Hippocampal formation (tissue), 2 donors: Measurements from ENCODE around the gene ANO9.
A peak's percentile ranks its signal among the peaks of the same experiment; 100 is the strongest.
"Not testable (repeated sequence)": the region's sequence is repeated elsewhere in the genome, so short reads cannot be mapped to it uniquely, and the experiment has no call there.

Experiments
- DNase-seq, 2 donors: peaks; one replicate each; lab custom pipeline; 2025; lab: John Stamatoyannopoulos, UW

ANO9 gene

GRCh38 chr11:403021-403760 lies 38.6 kb downstream of the ANO9 start:
- DNase-seq = no peak

- DNase-seq = not testable (repeated sequence)
Measured at GRCh38 chr11:401196-401595, 40.6 kb downstream of the ANO9 start.

DNA sequence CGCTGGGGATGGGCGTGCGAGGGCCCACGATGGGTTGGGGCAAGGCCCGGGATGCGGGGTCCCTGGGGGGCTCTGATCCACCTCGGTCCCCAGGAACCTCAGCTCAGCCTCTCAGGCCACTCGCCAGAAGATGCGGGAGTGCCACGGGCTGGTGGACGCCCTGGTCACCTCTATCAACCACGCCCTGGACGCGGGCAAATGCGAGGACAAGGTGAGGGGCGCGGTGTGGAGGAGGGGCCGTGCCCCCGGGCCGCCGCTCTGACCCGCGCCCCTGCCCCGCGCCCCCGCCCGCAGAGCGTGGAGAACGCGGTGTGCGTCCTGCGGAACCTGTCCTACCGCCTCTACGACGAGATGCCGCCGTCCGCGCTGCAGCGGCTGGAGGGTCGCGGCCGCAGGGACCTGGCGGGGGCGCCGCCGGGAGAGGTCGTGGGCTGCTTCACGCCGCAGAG lies 41.5 kb downstream of the ANO9 start:
- DNase-seq = no peak

GRCh38 chr11:399731-400211 lies 42.0 kb downstream of the ANO9 start:
- no peak for DNase-seq

DNA sequence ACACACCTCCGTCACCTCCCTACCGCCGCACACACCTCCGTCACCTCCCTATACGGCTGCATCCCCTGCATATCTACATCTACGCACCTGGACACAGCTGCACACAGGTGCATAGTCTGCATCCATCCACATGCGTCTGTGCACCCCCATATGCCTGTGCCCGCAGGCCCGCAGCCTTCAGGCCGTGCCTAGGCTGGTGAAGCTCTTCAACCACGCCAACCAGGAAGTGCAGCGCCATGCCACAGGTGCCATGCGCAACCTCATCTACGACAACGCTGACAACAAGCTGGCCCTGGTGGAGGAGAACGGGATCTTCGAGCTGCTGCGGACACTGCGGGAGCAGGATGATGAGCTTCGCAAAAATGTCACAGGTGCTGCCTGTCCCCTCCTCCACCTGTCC lies 43.0 kb downstream of the ANO9 start:
- DNase-seq = no peak

- DNase-seq = peak in 1 of 2 donors; percentile 17
Measured at GRCh38 chr11:396948-397548, 44.8 kb downstream of the ANO9 start.

DNA sequence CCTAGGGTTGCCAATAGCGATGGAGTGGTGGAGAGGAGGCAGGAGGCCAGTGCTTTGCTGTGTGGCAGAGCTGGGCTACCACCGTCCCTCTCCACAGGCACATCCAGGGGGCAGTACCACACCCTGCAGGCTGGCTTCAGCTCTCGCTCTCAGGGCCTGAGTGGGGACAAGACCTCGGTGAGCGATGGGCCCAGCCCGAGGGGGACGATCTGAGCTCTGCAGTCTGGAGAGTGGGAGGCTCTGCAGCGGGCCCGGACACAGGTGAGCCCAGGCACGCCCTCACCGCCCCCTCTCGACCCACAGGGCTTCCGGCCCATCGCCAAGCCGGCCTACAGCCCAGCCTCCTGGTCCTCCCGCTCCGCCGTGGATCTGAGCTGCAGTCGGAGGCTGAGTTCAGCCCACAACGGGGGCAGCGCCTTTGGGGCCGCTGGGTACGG lies 45.3 kb downstream of the ANO9 start:
- DNase-seq = no peak

GRCh38 chr11:395866-396265 lies 45.9 kb downstream of the ANO9 start:
- DNase-seq = no peak

DNA sequence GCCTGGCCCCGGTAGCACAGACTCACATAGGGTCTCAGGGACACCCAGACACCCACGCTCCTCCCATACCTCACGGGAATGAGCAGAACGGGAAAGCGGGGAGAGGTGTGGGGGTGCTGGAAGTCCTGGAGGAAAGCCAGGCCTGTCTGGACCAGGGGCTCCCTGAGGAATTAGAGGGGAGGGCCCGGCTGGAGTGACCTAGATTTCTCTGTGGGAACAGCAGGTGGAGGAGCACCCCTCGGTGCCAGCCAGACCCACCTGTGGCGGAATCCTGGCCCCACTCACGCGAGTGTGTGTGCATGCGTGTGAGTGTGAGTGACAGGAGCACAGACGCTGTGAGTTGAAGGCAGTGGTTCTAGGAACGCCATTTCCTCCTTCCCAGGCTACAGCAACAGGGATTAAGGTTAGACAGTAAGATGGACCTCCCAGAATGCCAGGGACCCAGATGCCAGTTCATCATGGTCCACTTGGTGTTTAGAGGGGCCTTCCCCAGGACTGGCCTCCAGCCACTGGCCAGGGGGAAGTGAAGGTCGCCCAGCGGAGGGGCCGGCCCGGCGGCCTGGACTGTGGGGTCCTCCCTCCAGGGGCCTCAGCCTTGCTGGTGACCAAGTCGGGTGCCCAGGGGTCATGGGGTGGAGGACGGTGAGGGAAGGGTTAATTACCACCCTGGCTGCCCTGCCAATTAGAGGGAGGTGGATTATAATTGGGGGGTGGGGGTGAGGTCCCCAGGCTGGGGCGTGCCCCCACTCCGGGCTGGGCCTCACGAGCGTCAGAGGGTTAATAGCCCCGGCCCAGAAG lies 46.8 kb downstream of the ANO9 start:
- no peak for DNase-seq

DNA sequence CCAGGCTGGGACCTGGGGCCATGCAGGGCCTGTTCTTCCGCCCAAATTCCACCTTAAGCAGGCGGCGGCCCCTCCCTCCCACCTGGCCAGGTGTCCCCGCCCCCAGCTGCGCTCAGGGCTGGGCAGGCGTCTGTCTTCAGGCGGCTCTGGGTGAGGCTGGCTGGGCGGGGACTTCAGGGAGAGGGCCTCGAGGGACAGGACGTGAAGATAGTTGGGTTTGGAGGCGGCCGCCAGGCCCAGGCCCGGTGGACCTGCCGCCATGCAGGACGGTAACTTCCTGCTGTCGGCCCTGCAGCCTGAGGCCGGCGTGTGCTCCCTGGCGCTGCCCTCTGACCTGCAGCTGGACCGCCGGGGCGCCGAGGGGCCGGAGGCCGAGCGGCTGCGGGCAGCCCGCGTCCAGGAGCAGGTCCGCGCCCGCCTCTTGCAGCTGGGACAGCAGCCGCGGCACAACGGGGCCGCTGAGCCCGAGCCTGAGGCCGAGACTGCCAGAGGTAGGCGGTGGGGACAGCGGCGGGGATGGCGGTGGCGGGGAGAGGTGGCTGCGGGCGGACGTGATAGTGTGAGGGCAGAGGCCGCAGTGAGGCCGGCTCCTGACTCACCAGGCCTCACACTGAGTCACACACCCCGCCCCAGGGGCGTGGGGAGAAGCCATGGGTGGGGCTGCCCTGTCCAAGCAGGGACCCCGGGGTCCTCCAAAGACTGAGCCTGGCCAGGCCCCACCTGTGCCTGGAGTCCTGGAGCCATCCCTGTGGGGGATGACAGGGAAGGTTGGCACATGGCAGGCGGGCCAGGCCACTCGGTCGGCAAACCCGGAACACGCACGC lies 47.6 kb downstream of the ANO9 start, which contains the start of gene PKP3:
Gene PKP3 (plus strand): TSS at position 176 of the 824 bp plus-strand sequence. CDS start 84 bp downstream, at position 260.
- no peak for DNase-seq

DNA sequence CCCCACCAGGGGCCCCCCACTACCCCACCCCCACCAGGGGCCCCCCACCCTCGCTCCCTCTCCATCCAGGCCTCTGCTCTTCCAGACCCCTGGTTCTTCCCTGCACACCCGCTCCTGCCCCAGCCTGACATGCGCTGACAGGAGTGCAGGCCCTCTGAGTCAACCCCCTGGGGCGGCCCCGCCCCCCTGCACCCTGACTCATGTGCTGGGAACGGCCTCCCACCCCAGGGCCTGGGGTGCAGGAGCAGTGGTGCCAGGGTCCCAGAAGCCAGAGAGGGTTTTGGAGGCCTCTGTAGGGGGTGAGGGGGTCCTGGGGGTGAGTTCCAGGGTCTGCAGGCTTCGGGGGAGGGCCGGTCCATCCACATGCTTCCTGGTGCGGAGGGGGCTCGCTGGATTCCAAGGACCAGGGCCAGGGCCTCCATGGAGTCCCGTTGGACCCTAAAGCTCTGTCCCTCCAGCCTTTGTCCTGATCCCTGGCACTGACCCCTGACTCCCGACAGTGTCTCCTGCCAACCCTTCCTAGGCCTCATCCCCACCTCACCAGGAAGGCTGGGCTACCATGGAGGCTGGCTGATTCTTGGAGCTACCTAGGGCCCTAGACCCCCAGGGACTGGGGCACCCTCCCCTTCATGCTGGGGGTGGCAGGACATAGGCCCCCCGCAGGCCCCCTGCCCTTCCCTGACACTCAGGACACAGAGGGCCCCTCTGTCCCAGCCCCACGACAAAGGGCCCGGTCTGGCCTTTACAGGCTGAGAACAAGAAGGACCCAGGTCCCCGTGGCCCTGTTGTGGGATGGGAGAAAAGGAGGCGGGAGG lies 48.4 kb downstream of the ANO9 start:
- no peak for DNase-seq

GRCh38 chr11:392102-392777 lies 49.6 kb downstream of the ANO9 start:
- no peak for DNase-seq

DNA sequence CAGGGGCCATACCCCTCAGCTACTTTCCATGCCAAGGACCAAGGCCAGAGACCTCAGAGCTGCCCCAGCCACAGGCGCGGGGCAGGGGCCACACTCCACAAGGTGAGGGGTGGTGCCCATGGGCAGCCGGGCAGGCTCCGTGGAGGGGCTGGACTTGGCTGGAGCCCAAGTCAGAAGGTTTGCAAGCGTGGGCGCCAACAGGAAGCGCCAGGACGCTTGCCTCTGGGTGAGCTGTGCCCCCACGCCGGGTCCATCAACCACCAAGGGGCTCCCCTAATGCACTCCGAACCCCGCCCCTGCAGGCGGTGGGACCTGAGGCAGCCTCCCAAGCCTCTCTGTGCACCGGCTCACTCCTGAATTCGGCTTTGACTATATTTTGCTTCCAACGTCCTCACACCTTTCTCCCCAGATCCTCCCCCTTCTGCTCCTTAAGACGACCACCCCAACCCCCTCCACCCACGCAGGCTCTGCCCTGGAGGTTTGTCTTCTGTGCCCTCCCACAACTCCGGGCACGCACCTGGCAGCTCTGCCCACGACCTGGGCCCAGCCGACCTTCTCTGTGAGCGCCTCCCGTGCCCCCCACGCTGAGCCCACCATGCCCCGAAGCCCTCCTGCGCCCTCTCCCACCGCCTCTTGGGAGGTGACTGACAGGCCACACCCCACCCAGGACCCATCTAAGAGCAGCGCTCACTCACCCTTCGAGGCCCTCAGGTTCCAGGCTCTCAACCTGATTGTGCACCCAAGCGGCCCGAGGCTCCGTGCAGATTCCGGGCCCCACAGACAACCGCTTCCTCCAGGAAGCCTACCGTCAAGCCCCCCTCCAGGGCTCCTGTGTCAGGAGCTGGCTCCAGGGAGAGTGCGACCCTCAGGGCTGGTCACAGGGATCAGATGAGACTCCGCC lies 50.4 kb downstream of the ANO9 start:
- no peak for DNase-seq

GRCh38 chr11:390175-390574 lies 51.6 kb downstream of the ANO9 start:
- DNase-seq = no peak

- DNase-seq = not testable (repeated sequence)
Measured at GRCh38 chr11:389369-389768, 52.4 kb downstream of the ANO9 start.

DNA sequence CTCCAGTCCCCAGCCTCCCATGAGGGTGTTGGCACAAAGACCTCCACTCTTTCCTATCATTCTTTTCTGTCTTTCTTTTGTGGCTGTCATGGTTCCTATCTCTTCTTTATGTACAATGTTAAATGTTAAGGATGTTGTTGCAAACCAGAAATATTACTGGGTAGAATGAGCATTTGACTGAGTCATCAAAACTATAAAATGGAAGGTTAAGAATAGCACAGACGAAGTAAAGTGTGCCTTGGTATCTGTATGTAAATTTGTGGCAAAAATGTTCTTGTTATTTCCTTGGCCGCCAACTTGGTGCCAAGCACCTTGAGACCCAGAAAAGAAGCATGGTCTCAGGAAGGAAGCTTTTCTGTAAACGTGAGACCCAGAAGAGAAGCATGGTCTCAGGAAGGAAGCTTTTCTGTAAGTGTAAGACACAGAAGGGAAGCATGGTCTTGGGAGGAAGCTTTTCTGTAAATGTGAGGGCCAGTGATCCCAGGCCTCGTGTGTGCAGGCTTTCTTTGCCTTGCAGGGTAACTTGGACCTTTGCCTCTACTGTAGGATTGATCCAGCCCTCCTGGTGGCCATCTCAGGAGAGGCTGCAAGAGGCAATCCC lies 54.5 kb downstream of the ANO9 start:
- DNase-seq = no peak

DNA sequence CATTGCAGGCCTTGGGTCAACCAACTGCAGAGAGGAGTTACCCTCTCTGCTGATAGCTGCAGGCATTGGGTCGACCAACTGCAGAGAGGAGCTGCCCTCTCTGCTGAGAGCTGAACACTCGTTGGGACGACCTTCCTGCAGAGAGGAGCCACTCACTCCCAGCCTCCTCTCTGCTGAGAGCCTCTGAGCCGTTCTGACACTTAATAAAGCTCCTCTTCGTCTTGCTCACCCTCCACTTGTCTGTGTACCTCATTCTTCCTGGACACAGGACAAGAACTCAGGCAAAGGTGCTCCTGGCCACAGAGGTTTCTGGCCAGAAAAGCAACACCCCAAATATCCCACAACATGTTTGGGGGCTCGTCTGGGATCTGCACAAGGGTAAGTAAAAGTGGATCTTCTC lies 55.3 kb downstream of the ANO9 start:
- DNase-seq = no peak

GRCh38 chr11:385594-386351 lies 56.0 kb downstream of the ANO9 start:
- no peak for DNase-seq
